ENCODE data around the gene BCKDK. TPM values are rescaled to one million over a fixed set of nuclear protein-coding genes. Genes with fewer than 3 reads are reported as not detected.

Gene BCKDK
- total RNA-seq, 1 experiment from 2014 or later: 49.3 TPM

GRCh38 chr16:31074814-31075183, 33.4 kb upstream of the BCKDK start:
- intact Hi-C loops (cut with micrococcal nuclease; ENCODE audit: unreplicated experiment): loop anchor here (1.0 to 5.0 kb wide), 4 partner anchors 20 to 89 kb away; partner anchors contain the start of genes HSD3B7, KAT8 and VKORC1
- no TSS peak for BruUV-seq (replicated peaks)
- peaks cover 26% of the 10 kb centered on the region for H3K4me1 Mint-ChIP-seq (ENCODE audit: low read depth, unreplicated experiment)
- H3K27me3 Mint-ChIP-seq (ENCODE audit: unreplicated experiment): no peaks in the 10 kb centered on the region
- H3K27ac Mint-ChIP-seq (ENCODE audit: unreplicated experiment): peak overlapping the region; percentile 89
- H3K4me3 Mint-ChIP-seq (ENCODE audit: low read depth, unreplicated experiment): peak overlapping the region; percentile 88
- no peak for DNase-seq
- peaks cover 48% of the 10 kb centered on the region for H3K36me3 Mint-ChIP-seq (ENCODE audit: insufficient read depth, unreplicated experiment)
- CTCF ChIA-PET: interaction anchor here (0.8 to 2.4 kb wide), 6 partner anchors 17 to 259 kb away, joined by 3 to 20 read pairs (median 4); partner anchors contain the start of gene HSD3B7
- no peak for TF ChIP-seq CTCF (IDR thresholded peaks at IDR 0.05; ENCODE audit: unreplicated experiment)
- no peaks in the 10 kb centered on the region for H3K9me3 Mint-ChIP-seq (ENCODE audit: low read depth, unreplicated experiment)

- Mint-ChIP-seq H3K27me3 (ENCODE audit: unreplicated experiment) (no peaks in the 10 kb centered on the region), H3K36me3 (ENCODE audit: insufficient read depth, unreplicated experiment) (peaks cover 63% of the 10 kb centered on the region), H3K27ac (ENCODE audit: unreplicated experiment) (no peak overlapping the region), H3K4me1 (ENCODE audit: low read depth, unreplicated experiment) (peaks cover 26% of the 10 kb centered on the region), H3K4me3 (ENCODE audit: low read depth, unreplicated experiment) (no peak overlapping the region), H3K9me3 (ENCODE audit: low read depth, unreplicated experiment) (no peaks in the 10 kb centered on the region)
- BruUV-seq (replicated peaks): no TSS peak
- intact Hi-C loops (cut with micrococcal nuclease; ENCODE audit: unreplicated experiment): no loop called here
- no peak for DNase-seq
- no peak for TF ChIP-seq CTCF (IDR thresholded peaks at IDR 0.05; ENCODE audit: unreplicated experiment)
- CTCF ChIA-PET: no interaction called here
These were observed 31.9 kb upstream of the BCKDK start for GRCh38 chr16:31076319-31076718.

GRCh38 chr16:31077024-31077423, 31.2 kb upstream of the BCKDK start:
- no TSS peak for BruUV-seq (replicated peaks)
- no peak overlapping the region for H3K27ac Mint-ChIP-seq (ENCODE audit: unreplicated experiment)
- intact Hi-C loops (cut with micrococcal nuclease; ENCODE audit: unreplicated experiment): no loop called here
- no peak for DNase-seq
- H3K9me3 Mint-ChIP-seq (ENCODE audit: low read depth, unreplicated experiment): no peaks in the 10 kb centered on the region
- H3K4me3 Mint-ChIP-seq (ENCODE audit: low read depth, unreplicated experiment): no peak overlapping the region
- peaks cover 18% of the 10 kb centered on the region for H3K4me1 Mint-ChIP-seq (ENCODE audit: low read depth, unreplicated experiment)
- H3K36me3 Mint-ChIP-seq (ENCODE audit: insufficient read depth, unreplicated experiment): peaks cover 67% of the 10 kb centered on the region
- CTCF ChIA-PET: no interaction called here
- H3K27me3 Mint-ChIP-seq (ENCODE audit: unreplicated experiment): no peaks in the 10 kb centered on the region
- TF ChIP-seq CTCF (IDR thresholded peaks at IDR 0.05; ENCODE audit: unreplicated experiment): no peak

- CTCF ChIA-PET: no interaction called here
- no TSS peak for BruUV-seq (replicated peaks)
- no peak for TF ChIP-seq CTCF (IDR thresholded peaks at IDR 0.05; ENCODE audit: unreplicated experiment)
- intact Hi-C loops (cut with micrococcal nuclease; ENCODE audit: unreplicated experiment): no loop called here
- H3K36me3 Mint-ChIP-seq (ENCODE audit: insufficient read depth, unreplicated experiment): peaks cover 69% of the 10 kb centered on the region
- H3K4me1 Mint-ChIP-seq (ENCODE audit: low read depth, unreplicated experiment): peaks cover 13% of the 10 kb centered on the region
- H3K9me3 Mint-ChIP-seq (ENCODE audit: low read depth, unreplicated experiment): no peaks in the 10 kb centered on the region
- no peaks in the 10 kb centered on the region for H3K27me3 Mint-ChIP-seq (ENCODE audit: unreplicated experiment)
- no peak overlapping the region for H3K27ac Mint-ChIP-seq (ENCODE audit: unreplicated experiment)
- H3K4me3 Mint-ChIP-seq (ENCODE audit: low read depth, unreplicated experiment): no peak overlapping the region
- DNase-seq: no peak
These were observed 30.4 kb upstream of the BCKDK start for GRCh38 chr16:31077592-31078396.

Data from Calu3 (cell line).